ENCODE data around the gene ACO2. TPM values are rescaled to one million over a fixed set of nuclear protein-coding genes. Genes with fewer than 3 reads are reported as not detected.

ACO2 gene
- total RNA-seq, 4 donors from 2014 or later = 78.7 to 218 (median 90.0) TPM

- no peak for TF ChIP-seq CTCF (IDR thresholded peaks at IDR 0.05; ENCODE audit: low read depth)
These were observed 22.1 kb upstream of the ACO2 start, which contains the start of gene TOB2 for GRCh38 chr22:41446639-41447434. TSS of gene TOB2 (minus strand) at chr22:41446801. CDS start at chr22:41437345, 9,456 bp downstream.

DNA sequence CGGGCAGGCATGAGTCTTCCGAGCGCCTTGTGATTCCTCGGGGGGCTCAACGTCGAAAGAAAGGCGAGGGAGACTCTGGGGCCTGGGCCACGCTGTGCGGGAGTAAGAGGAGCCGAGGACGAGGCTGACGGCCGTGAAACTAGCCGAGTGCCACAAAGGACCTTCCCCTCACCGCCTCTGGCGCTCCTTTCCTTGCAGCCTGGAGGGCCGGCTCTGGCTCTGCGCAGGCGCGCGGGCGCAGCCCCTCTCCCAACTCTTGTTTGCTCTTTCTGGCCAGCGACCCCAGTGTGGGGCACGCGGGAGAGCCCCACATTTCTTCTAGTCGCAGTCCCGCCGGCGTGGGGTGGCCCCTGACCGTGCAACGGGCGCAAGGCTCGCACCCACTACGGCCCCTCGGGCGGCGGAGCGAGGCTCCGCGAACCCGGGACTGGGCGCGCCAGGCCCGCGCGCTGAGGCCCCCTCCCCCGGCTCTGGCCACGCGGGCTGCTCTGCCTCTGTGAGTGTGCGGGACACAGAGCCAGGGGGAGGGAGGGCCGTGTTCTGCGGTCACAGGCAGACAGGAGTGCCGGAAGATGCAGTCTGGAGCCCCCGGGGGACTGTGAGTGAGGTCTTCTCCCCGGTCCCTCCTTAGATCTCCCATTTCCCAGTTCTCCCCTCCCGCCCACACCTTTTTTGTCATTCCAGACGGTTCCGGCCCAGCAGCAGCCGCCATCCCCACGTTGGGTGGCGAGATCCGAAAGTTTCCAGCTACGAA is 21.3 kb upstream of the ACO2 start:
- TF ChIP-seq CTCF (IDR thresholded peaks at IDR 0.05; ENCODE audit: low read depth) = no peak

DNA sequence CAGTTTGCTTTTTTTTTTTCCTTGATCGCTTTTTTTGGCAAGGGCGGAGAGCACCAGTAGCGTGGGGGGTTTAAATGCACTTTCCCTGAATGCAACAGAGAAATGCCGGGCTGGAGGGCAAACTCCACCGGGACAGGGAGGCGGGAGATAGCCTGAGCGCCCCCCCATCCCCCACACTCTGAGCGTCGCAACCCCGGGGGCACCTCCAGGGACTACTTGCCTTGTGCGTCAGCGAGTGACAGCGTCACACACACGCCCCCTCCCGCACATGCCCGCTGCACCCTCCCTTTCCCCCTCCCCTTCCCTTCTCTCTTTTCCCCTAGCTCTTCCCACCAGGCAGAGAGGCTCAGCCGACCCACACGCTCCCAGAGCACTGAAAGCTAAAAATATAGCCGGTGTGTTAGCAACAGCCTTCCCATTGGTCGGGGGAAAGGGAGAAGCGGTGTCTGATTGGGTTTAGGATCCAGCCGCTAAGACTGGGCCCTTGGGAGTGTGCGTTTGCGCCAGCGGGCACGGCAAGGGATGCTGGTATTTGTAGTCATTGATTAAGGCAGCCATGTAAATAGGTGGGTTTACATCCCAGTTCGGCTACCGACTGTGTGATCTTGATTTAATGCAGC is 20.6 kb upstream of the ACO2 start:
- no peak for TF ChIP-seq CTCF (IDR thresholded peaks at IDR 0.05; ENCODE audit: low read depth)

GRCh38 chr22:41458161-41458728 is 10.7 kb upstream of the ACO2 start:
- TF ChIP-seq CTCF (IDR thresholded peaks at IDR 0.05; ENCODE audit: low read depth) = no peak

GRCh38 chr22:41459431-41459830 is 9.5 kb upstream of the ACO2 start:
- no peak for TF ChIP-seq CTCF (IDR thresholded peaks at IDR 0.05; ENCODE audit: low read depth)

DNA sequence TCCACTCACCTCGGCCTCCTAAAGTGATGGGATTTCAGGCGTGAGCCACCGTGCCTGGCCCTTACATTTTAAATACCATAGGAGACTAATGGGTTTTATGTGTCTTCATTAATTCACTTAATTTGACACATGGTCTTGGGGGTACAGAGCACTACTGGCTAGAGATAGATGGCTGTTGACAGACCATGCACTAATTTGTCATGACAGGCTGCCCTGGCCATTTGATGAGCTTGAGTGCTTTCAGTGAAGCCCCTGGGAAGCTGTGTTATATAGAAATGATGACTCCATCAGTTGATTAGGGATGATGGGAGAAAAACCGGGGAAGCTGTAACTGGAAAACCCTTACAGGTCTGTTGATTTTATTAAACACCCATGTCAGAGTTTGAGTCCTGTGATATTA is 7.0 kb upstream of the ACO2 start:
- TF ChIP-seq CTCF (IDR thresholded peaks at IDR 0.05; ENCODE audit: low read depth) = no peak

Data from subcutaneous adipose tissue (tissue), 4 donors.